Muscle of leg (tissue), 11 donors: ENCODE data around the gene WEE2. TPM values are rescaled to one million over a fixed set of nuclear protein-coding genes. Genes with fewer than 3 reads are reported as not detected.

ENCODE experiments used
- DNase-seq: peaks from one replicate; pipeline ENCODE4 v3.0.0; 2013
- H3K27ac ChIP-seq: one replicate; pipeline ENCODE4 v1.5.1; 2013; ENCODE audit warnings: mild to moderate bottlenecking, low read length, control low read depth
- H3K27me3 ChIP-seq: one replicate; pipeline ENCODE4 v1.6.1; 2013; ENCODE audit warnings: low read length; ENCODE audit not compliant: control insufficient read depth, insufficient read depth
- H3K36me3 ChIP-seq: one replicate; pipeline ENCODE4 v1.6.1; 2013; ENCODE audit warnings: low read length; ENCODE audit not compliant: control insufficient read depth, insufficient read depth
- H3K4me1 ChIP-seq: one replicate; pipeline ENCODE4 v1.6.1; 2013; ENCODE audit warnings: low read length; ENCODE audit not compliant: control insufficient read depth, insufficient read depth
- H3K4me3 ChIP-seq: one replicate; pipeline ENCODE4 v1.5.1; 2013; ENCODE audit warnings: low read length, control low read depth
- H3K9me3 ChIP-seq: replicated peaks from 2 replicates; pipeline ENCODE4 v1.6.1; 2013; ENCODE audit warnings: low read depth, low read length; ENCODE audit not compliant: control insufficient read depth
- WGBS: methylation state at CpG from one replicate; pipeline ENCODE4 v1.1.5; 2013; ENCODE audit warnings: missing lambda C conversion rate; ENCODE audit not compliant: insufficient coverage; 5-methylcytosine and 5-hydroxymethylcytosine counted together
- polyA plus RNA-seq, 8 donors: library from polyadenylated mRNA; unstranded; fragments of 120-200 nt; gene quantifications; one replicate each; pipeline versions ENCODE4 v1.2.1 to v1.2.3, GENCODE V29; 2013; ENCODE audit warnings: inconsistent platforms in 1 of 8, low replicate concordance in 1 of 8; ENCODE audit not compliant: insufficient read length in 8 of 8, insufficient read depth in 1 of 8
- total RNA-seq: library from RNA; stranded (reverse); fragments of 120-200 nt; gene quantifications from one replicate; pipeline ENCODE4 v1.2.4, GENCODE V29; 2013

Gene WEE2
- total and polyA plus RNA-seq, 9 donors: 0.06 to 0.44 (median 0.11) TPM; not detected in 5

DNA sequence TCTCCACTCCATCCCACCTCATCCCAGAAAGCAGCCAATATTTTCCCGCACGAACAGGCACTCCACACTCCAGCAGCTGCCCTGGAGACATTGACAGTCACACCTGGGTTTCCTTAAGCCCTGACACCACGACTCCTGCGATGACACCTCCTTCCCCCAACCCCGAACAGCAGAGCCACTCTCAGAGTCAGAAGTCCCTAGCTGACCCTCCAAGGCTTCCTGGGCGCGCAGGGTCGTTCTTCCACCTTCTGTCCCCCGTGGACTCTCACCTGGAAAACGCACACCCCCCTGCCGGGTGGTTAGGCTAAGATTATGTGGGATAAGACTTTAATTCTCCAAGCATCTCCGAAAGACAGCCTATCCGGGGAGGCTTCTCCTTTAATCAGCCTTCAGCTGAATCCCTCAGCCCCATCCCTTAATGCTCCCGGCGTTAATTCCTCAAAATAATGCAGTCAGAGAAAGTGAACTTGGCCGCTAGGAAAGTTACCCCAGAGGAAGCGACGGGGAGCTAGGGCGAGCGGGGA is 7.2 kb upstream of the WEE2 start:
- Histone ChIP-seq H3K4me3 (peak overlapping the region; percentile 24), H3K27ac (peak overlapping the region; percentile 45), H3K36me3 (no peaks in the 10 kb centered on the region), H3K9me3 (no peaks in the 10 kb centered on the region), H3K4me1 (peaks cover 6% of the 10 kb centered on the region), H3K27me3 (peaks cover 8% of the 10 kb centered on the region)
- WGBS: 24% methylated on average over 5 of the region's 20 CpGs
- DNase-seq: peak; percentile 32

GRCh38 chr7:141701489-141702046 is 6.6 kb upstream of the WEE2 start:
- no peaks in the 10 kb centered on the region for H3K36me3 ChIP-seq
- peak overlapping the region; percentile 62 for H3K4me3 ChIP-seq
- under 1% methylated on average over 56 of the region's 59 CpGs for WGBS
- H3K27me3 ChIP-seq: peaks cover 8% of the 10 kb centered on the region
- no peaks in the 10 kb centered on the region for H3K9me3 ChIP-seq
- no peak overlapping the region for H3K27ac ChIP-seq
- DNase-seq: peak; percentile 53
- peaks cover 6% of the 10 kb centered on the region for H3K4me1 ChIP-seq

DNA sequence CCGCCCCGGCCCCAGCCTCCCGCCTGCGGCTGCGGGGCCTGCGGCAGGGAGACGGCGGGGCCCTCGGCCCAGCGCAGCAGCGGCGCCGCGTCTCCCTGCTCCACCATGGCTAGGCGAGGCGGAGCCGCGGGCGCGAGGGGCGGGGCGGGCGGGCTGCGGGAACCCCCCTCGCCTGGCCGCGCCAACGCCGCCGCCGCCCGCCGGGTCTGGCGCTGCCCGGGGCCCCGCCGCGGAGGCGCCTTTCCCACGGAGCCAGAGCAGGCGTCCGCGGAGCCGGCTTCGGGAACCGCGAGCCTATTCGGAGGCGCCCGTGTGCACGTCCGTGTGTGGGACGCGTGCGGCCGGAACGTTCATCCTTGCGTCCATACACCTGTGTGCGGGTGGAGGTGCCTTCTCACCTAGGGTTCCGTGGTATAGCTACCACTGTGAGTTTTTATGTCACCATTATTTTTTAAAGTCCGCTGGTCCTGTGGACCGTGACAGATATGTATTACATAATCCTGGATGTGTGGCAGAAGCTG is 6.0 kb upstream of the WEE2 start, which contains the start of gene DENND11:
Gene DENND11 (minus strand): TSS at position 120 of the 521 bp plus-strand sequence. CDS start 13 bp downstream, at position 107.
- WGBS: under 1% methylated on average over 54 of the region's 62 CpGs
- H3K27me3 ChIP-seq: peaks cover 10% of the 10 kb centered on the region
- H3K4me1 ChIP-seq: peaks cover 6% of the 10 kb centered on the region
- peak within 1 kb of the TSS; percentile 62 for H3K4me3 ChIP-seq
- no peaks in the 10 kb centered on the region for H3K9me3 ChIP-seq
- H3K36me3 ChIP-seq: no peaks in the 10 kb centered on the region
- DNase-seq: peak; percentile 63
- peak within 1 kb of the TSS; percentile 45 for H3K27ac ChIP-seq

DNA sequence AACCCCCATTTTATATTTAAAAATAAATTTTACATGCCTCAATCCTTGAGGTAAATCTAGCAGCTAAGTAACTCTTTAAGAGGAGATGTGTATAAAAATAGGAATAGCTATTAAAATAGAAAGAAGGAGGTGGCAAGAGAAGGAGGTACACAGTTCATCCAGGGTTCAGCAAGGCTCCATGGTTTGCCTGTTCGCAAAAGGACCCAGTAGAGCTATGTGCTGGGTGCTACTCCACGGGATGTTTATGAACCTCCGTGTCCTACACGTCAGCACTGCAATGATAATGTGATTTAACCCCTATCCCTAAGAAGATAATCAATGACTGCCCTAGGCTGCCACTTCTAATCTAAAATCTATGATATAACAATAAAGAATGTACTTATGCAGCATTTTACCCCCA is 5.3 kb upstream of the WEE2 start:
- no peak for DNase-seq
- peaks cover 6% of the 10 kb centered on the region for H3K4me1 ChIP-seq
- no peaks in the 10 kb centered on the region for H3K9me3 ChIP-seq
- no peaks in the 10 kb centered on the region for H3K36me3 ChIP-seq
- H3K4me3 ChIP-seq: no peak overlapping the region
- peaks cover 10% of the 10 kb centered on the region for H3K27me3 ChIP-seq
- no CpG with 5 or more reads among the region's 4 CpGs for WGBS
- H3K27ac ChIP-seq: no peak overlapping the region

DNA sequence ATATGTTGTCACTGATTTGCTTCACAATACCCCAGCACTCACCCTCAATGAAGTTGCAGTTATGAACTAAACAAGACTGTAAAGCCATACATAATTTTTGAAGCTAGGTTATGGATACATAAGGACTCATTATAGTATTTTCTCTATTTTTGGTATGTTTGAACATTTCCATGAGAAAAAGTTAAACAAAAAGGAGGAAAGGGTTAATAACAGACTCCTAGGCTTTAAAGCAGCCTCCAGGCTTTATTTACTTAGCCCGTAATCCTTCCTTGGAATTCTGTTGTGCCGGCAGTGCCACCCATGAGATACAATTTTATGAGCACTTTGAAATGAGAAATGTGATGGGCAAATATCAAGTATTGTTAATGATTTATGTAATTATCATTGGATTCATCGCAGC is 4.0 kb upstream of the WEE2 start:
- Histone ChIP-seq H3K27me3 (peaks cover 10% of the 10 kb centered on the region), H3K4me1 (peaks cover 6% of the 10 kb centered on the region), H3K27ac (no peak overlapping the region), H3K9me3 (no peaks in the 10 kb centered on the region), H3K36me3 (no peaks in the 10 kb centered on the region), H3K4me3 (no peak overlapping the region)
- DNase-seq: no peak
- WGBS: 100% methylated on average over 1 of the region's 3 CpGs

- WGBS: 39% methylated on average over 3 of the region's 5 CpGs
- DNase-seq: no peak
These were observed 3.4 kb upstream of the WEE2 start for GRCh38 chr7:141704741-141705140.

GRCh38 chr7:141706239-141707064 is 1.7 kb upstream of the WEE2 start:
- no peak overlapping the region for H3K27ac ChIP-seq
- no peak for DNase-seq
- no peaks in the 10 kb centered on the region for H3K9me3 ChIP-seq
- WGBS: no CpG with 5 or more reads among the region's 1 CpG
- H3K4me3 ChIP-seq: no peak overlapping the region
- no peaks in the 10 kb centered on the region for H3K36me3 ChIP-seq
- H3K27me3 ChIP-seq: peaks cover 10% of the 10 kb centered on the region
- H3K4me1 ChIP-seq: no peaks in the 10 kb centered on the region

More at GRCh38 chr7:141704741-141705140, 3.4 kb upstream of the WEE2 start:
- Histone ChIP-seq H3K9me3 (no peaks in the 10 kb centered on the region), H3K27me3 (peaks cover 10% of the 10 kb centered on the region), H3K4me3 (no peak overlapping the region), H3K27ac (no peak overlapping the region), H3K4me1 (peaks cover 6% of the 10 kb centered on the region), H3K36me3 (no peaks in the 10 kb centered on the region)

- no peaks in the 10 kb centered on the region for H3K9me3 ChIP-seq
- no peaks in the 10 kb centered on the region for H3K4me1 ChIP-seq
- no peaks in the 10 kb centered on the region for H3K36me3 ChIP-seq
- H3K27me3 ChIP-seq: peaks cover 7% of the 10 kb centered on the region
- H3K27ac ChIP-seq: no peak overlapping the region
- no peak overlapping the region for H3K4me3 ChIP-seq
- no peak for DNase-seq
- no CpG with 5 or more reads among the region's 2 CpGs for WGBS
These were observed 1.2 kb downstream of the WEE2 start for GRCh38 chr7:141709318-141709717.

DNA sequence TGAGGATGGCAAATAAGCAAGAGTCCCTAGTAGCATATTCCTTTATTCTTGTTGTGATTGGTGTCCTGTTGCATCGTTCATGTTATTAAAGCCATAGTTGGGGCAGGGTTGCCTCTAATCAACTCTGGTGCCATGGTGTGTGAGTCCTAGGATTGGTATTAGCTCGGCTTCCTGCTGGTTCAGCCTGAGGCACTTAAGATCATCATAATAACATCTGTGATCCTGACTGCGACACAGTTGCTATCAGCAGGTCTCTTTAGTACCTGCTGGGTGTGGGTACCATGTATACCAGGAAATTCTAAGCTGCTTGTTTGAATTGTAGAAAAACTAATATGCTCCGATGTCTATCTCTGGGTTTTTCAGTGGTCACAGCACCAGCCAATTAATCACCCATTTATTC is 1.6 kb downstream of the WEE2 start:
- no peak overlapping the region for H3K4me3 ChIP-seq
- no peak for DNase-seq
- H3K27me3 ChIP-seq: peaks cover 4% of the 10 kb centered on the region
- H3K4me1 ChIP-seq: no peaks in the 10 kb centered on the region
- no peaks in the 10 kb centered on the region for H3K9me3 ChIP-seq
- H3K36me3 ChIP-seq: no peaks in the 10 kb centered on the region
- no CpG with 5 or more reads among the region's 4 CpGs for WGBS
- H3K27ac ChIP-seq: no peak overlapping the region

- peaks cover 2% of the 10 kb centered on the region for H3K27me3 ChIP-seq
- H3K27ac ChIP-seq: no peak overlapping the region
- H3K4me3 ChIP-seq: no peak overlapping the region
- no peaks in the 10 kb centered on the region for H3K9me3 ChIP-seq
- H3K36me3 ChIP-seq: no peaks in the 10 kb centered on the region
- no peak for DNase-seq
- no CpG with 5 or more reads among the region's 1 CpG for WGBS
- no peaks in the 10 kb centered on the region for H3K4me1 ChIP-seq
These were observed 2.1 kb downstream of the WEE2 start for GRCh38 chr7:141710301-141710700.
